IPS-15b (cell line): ENCODE data around the gene VAMP2.
A peak's percentile ranks its signal among the peaks of the same experiment; 100 is the strongest.

Experiments used
- H3K27me3 ChIP-seq: one replicate; pipeline ENCODE4 v1.6.1; 2013; ENCODE audit warnings: low read length; ENCODE audit not compliant: control insufficient read depth, insufficient read depth
- H3K36me3 ChIP-seq: one replicate; pipeline ENCODE4 v1.6.1; 2013; ENCODE audit warnings: low read length; ENCODE audit not compliant: control insufficient read depth, insufficient read depth
- H3K4me1 ChIP-seq: one replicate; pipeline ENCODE4 v1.6.1; 2013; ENCODE audit warnings: mild to moderate bottlenecking, low read length; ENCODE audit not compliant: control insufficient read depth, insufficient read depth
- H3K4me3 ChIP-seq: one replicate; pipeline ENCODE4 v1.5.1; 2013; ENCODE audit warnings: low read depth, low read length
- H3K9ac ChIP-seq: one replicate; pipeline ENCODE4 v1.6.1; 2013; ENCODE audit warnings: low read depth, mild to moderate bottlenecking, low read length
- H3K9me3 ChIP-seq: one replicate; pipeline ENCODE4 v1.6.1; 2013; ENCODE audit warnings: mild to moderate bottlenecking, low read length; ENCODE audit not compliant: control insufficient read depth, insufficient read depth

Gene VAMP2

DNA sequence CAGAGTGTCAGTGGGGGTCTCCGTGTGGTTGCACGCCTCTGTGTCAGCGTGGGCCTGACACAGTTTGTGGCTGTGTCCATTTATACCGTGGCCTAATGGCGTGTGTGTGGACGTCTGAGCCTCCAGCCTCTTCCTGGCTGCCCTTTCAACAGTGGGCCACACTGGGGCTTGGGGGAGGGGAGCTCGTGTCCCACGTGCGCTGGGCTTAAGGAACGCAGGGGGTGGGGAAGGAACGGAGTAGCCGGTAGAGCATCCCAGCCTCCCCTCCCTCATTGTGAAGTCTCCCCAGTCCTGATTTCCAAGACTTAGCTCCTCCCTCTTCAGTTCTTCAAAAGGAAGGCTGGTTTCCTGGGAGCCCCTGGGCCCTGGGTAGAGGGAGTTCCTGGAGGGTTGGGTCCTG is 29.3 kb downstream of the VAMP2 start:
- Histone ChIP-seq H3K9ac (no peak overlapping the region), H3K9me3 (no peaks in the 10 kb centered on the region), H3K4me3 (peak overlapping the region; percentile 27), H3K4me1 (peaks cover 6% of the 10 kb centered on the region), H3K36me3 (no peaks in the 10 kb centered on the region), H3K27me3 (peaks cover 30% of the 10 kb centered on the region)

DNA sequence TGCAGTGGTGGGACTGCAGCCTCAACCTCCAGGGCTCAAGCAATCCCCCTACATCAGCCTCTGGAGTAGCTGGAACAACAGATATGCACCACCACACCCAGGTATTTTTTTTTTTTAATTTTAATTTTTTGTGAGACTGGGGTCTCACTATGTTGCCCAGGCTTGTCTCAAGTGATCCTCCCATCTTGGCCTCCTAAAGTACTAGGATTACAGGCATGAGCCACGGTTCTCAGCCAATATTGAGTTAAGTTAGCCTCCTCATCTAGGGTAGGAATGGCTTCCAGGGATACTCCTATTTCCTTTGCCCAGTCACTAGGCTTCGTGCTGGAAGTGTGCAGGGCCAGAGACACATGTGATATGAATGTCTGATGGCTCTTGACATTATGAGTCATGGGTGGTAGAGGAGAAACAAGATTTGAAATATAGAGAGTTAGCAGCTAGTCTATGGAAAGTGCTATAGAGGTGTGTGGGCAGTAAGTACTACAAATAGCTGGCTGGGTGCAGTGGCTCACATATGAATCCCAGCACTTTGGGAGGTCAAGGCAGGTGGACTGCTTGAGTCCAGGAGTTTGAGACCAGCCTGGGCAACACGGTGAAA is 30.8 kb downstream of the VAMP2 start:
- Histone ChIP-seq H3K4me1 (peaks cover 5% of the 10 kb centered on the region), H3K27me3 (peaks cover 34% of the 10 kb centered on the region), H3K36me3 (no peaks in the 10 kb centered on the region), H3K9me3 (no peaks in the 10 kb centered on the region), H3K9ac (no peak overlapping the region), H3K4me3 (no peak overlapping the region)

GRCh38 chr17:8128125-8128784 is 34.5 kb downstream of the VAMP2 start:
- peaks cover 56% of the 10 kb centered on the region for H3K27me3 ChIP-seq
- no peak overlapping the region for H3K4me3 ChIP-seq
- H3K36me3 ChIP-seq, result no peaks in the 10 kb centered on the region

GRCh38 chr17:8126491-8127066 is 36.2 kb downstream of the VAMP2 start:
- H3K9ac ChIP-seq, result no peak overlapping the region
- no peaks in the 10 kb centered on the region for H3K36me3 ChIP-seq
- no peaks in the 10 kb centered on the region for H3K9me3 ChIP-seq
- peak overlapping the region; percentile 100 for H3K4me3 ChIP-seq
- H3K4me1 ChIP-seq, result peaks cover 11% of the 10 kb centered on the region
- H3K27me3 ChIP-seq, result peaks cover 66% of the 10 kb centered on the region

More at GRCh38 chr17:8128125-8128784, 34.5 kb downstream of the VAMP2 start:
- H3K9ac ChIP-seq, result no peak overlapping the region
- H3K4me1 ChIP-seq, result peaks cover 10% of the 10 kb centered on the region
- H3K9me3 ChIP-seq, result no peaks in the 10 kb centered on the region

DNA sequence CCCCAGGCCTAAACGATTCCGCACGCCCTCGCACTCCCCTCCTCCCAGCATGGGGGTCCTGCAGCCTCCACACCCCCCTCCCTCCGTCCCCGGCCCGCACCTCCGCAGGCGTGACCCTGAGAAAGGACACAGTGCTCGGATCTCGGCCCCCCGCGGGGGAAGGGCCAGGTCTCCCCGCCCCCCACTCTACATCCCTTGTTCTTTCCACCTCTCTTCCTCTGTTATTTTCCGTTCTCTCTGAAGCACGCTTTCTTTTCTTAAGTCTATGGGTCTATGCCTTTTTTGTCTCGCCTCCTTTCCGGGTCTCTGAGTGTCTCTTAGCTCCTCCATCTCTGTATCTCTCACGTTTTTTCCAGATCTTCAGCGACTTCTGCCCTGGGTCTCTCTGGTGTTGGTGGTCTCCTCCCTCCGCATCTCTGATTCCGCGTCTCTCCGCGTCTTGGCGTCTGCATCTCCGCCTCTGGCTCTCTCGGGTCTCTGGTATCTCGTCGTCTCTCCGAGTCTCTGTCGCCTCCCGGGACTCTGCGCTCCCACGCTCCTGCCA is 36.7 kb downstream of the VAMP2 start:
- no peak overlapping the region for H3K9ac ChIP-seq
- peaks cover 11% of the 10 kb centered on the region for H3K4me1 ChIP-seq
- H3K27me3 ChIP-seq, result peaks cover 66% of the 10 kb centered on the region
- H3K9me3 ChIP-seq, result no peaks in the 10 kb centered on the region
- peak overlapping the region; percentile 100 for H3K4me3 ChIP-seq
- H3K36me3 ChIP-seq, result no peaks in the 10 kb centered on the region

DNA sequence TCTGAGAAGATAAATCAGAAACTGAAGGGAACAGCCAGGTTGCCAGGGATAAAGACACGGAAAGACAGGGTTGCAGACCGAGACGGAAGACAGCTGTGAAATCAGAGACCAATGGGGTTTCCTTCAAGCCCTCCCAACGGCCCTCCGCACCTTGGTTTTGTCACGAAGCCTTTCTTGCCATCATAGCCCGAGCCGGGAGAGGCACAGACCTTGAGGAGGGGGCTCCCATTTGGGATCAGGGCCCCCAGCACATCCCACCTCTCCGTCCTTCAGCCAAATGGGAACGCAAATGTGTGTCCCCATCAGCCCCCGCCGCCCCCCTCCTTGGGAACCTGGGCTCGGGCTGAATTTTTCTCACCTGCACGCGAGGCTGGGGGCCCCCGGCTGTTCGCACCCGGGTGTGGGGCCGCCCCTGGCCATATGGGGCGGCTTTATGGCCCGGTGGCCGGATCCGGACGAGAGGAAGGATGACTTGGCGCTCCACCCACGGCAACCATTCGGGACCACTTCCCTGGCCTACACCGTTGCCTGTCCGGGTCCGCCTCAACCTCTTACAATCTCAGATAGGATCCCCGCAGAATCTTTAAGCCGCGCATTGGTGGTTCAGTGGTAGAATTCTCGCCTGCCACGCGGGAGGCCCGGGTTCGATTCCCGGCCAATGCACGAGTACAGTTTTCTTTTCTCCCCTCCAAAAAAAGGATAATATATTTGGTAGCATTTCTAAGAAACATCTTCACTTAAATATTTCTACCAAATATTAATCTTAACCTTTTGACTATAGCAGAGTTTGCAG is 37.4 kb downstream of the VAMP2 start:
- no peaks in the 10 kb centered on the region for H3K9me3 ChIP-seq
- H3K27me3 ChIP-seq, result peaks cover 66% of the 10 kb centered on the region

GRCh38 chr17:8124350-8125153 is 38.2 kb downstream of the VAMP2 start:
- Histone ChIP-seq H3K4me1 (peaks cover 11% of the 10 kb centered on the region), H3K9ac (no peak overlapping the region), H3K36me3 (no peaks in the 10 kb centered on the region), H3K9me3 (no peaks in the 10 kb centered on the region), H3K4me3 (peak overlapping the region; percentile 100), H3K27me3 (peaks cover 60% of the 10 kb centered on the region)

More for the DNA sequence above, 37.4 kb downstream of the VAMP2 start:
- peaks cover 11% of the 10 kb centered on the region for H3K4me1 ChIP-seq
- H3K4me3 ChIP-seq, result peak overlapping the region; percentile 100
- no peak overlapping the region for H3K9ac ChIP-seq
- no peaks in the 10 kb centered on the region for H3K36me3 ChIP-seq

DNA sequence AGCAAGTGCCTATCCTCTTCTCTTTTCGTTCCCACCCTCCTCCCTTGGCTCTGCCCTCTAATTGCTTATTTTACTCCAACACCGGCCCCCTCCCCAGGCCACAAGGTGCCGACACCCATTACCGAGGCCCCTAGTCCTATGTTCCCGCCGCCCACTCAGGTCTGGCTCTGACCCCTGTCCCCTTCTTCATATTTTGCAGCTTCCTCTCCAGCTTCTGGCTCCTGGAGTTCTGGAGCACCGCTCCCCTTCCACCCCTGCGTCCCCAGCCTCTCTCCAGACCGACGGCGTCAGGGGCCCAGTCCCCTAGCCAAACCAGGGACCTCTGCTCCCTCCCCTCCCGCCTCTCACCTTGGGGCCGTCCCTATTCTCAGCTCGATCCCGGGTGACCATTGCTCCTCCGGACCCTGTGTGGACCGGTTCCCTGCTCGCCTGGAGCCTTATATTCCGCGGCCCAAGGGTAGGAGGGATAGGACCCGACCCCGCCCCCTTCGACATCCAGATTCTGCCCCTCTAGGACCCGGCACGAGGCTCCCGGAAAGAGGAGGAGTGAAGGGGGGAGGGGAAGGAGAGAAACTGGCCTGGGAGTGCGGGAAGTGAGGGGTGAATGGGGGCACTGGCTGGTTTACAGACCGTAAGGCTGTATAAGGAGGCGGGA is 38.9 kb downstream of the VAMP2 start, which contains the start of gene HES7:
HES7 (minus strand) TSS at position 412 of the 655 bp plus-strand sequence; CDS start at position 390, 22 bp downstream.
- Histone ChIP-seq H3K36me3 (no peaks in the 10 kb centered on the region), H3K4me3 (peak within 1 kb of the TSS; percentile 100), H3K9me3 (no peaks in the 10 kb centered on the region), H3K9ac (no peak within 1 kb of the TSS), H3K4me1 (peaks cover 11% of the 10 kb centered on the region), H3K27me3 (peaks cover 56% of the 10 kb centered on the region)

DNA sequence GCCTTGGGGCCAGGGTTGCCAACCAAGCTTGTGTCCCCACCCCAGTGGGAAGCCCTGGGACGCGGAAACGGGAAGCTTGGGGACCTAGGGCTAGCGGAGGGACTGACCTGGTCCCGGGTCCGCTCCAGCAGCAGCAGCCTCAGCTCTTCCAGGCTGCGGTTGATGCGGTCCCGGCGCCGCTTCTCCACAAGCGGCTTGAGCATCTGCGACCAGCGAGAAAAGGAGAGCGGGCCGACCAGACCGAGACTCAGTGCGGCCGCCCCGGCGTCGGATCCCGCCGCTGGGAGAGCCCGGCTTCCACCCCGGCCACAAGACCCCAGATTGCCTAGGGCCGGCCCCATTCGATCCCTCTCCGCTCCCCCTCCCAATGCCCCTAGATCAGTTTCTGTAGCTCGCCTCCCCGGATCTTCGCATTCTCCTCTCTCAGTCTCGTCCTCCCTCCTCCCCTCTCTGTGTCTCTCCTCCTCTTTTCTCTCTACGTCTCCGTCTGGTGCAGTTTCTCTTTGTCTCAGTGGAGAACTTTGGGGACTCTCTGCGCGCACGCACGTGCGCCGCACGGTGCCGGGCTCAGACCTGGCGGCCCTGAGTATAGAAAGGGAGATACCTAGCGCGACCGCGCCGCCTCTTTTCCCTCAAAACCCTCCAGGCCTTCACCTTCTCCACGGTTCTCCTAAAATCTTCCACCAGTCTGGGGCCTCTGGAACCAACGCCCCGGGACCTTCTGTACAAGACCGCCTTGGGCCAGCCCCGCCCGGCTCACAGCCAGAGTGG is 39.6 kb downstream of the VAMP2 start:
- H3K36me3 ChIP-seq, result no peaks in the 10 kb centered on the region
- H3K4me1 ChIP-seq, result peaks cover 11% of the 10 kb centered on the region
- H3K27me3 ChIP-seq, result peaks cover 54% of the 10 kb centered on the region
- no peaks in the 10 kb centered on the region for H3K9me3 ChIP-seq
- H3K4me3 ChIP-seq, result peak overlapping the region; percentile 100
- no peak overlapping the region for H3K9ac ChIP-seq

- peak overlapping the region; percentile 100 for H3K4me3 ChIP-seq
- H3K9ac ChIP-seq, result no peak overlapping the region
- H3K4me1 ChIP-seq, result peaks cover 11% of the 10 kb centered on the region
- H3K36me3 ChIP-seq, result no peaks in the 10 kb centered on the region
- H3K9me3 ChIP-seq, result no peaks in the 10 kb centered on the region
- peaks cover 54% of the 10 kb centered on the region for H3K27me3 ChIP-seq
Measured at GRCh38 chr17:8122422-8122923, 40.3 kb downstream of the VAMP2 start.
